OCI-M2 (cell line): ENCODE data around the gene ADGRL1.
"Not testable (repeated sequence)": the region's sequence is repeated elsewhere in the genome, so short reads cannot be mapped to it uniquely, and the experiment has no call there.

Experiments used
- DNase-seq: peaks from one replicate; lab custom pipeline; 2025; ENCODE audit not compliant: unreplicated experiment; lab: John Stamatoyannopoulos, UW

The ADGRL1 gene

DNA sequence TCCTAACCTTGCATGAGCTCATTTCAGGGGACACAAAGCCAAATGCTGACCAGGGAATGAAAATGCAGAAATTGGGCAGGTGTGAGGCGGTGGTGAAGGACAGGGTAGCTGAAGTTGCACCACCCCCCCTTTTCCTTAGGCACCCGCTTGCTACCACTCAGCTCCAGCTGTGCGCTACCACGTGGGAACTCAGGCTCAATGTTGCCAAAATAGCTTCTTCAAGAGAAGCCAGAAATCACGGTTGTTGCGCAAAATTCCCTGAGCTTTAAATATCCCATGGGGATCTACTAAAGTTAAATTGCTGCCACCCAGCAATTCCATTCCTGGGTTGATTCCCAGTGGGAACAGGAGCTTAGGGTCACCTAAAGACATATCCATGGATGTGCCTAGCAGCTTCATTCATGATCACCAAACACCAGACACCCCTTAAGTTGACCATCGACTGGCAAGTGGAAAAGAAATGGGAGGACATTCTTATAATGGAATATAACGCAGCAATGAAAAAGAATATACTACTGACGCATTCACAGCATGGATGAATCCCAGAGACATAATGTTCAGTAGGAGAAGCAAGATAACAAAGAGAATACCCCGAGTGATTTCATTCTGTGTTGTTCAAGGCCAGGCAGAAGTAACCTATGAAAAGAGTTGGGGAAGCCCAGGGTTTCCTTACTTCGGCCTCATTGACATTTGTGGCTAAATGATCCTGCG is 12.8 kb upstream of the ADGRL1 start:
- no peak for DNase-seq

DNA sequence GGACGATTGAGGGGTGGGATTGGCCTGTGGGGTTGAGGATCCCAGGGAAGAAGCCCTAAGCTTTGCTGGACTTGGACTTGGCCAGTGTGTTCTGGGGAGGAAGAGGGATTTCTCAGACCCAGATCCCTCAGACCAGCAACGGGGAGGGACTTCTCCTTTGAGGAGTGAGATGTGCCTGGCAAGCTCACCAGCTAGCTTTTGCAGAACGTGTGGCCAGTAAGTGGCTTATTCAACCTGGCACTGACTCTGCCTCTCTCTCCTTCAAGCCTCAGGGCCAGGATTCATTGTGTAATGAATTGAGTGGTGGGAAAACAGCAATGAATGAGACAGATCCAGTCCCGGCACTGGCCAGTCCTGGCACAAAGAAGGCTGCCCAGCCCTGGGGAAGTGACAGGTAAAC is 11.9 kb upstream of the ADGRL1 start:
- DNase-seq, result not testable (repeated sequence)

DNA sequence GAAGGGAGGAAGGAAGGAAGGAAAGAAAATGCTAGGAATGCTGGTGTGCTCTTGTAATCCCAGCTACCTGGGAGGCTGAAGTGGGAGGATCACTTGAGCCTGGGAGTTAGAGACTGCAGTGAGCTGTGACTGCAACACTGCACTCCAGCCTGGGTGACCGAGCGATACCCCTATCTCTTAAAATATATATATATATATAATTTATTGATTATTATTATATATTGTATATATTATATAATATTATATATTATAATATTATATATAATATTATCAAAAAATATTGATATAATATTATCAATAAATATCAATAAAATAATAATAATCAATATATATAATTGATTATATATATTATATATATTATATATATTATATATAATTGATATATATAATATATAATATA is 8.6 kb upstream of the ADGRL1 start:
- no peak for DNase-seq

DNA sequence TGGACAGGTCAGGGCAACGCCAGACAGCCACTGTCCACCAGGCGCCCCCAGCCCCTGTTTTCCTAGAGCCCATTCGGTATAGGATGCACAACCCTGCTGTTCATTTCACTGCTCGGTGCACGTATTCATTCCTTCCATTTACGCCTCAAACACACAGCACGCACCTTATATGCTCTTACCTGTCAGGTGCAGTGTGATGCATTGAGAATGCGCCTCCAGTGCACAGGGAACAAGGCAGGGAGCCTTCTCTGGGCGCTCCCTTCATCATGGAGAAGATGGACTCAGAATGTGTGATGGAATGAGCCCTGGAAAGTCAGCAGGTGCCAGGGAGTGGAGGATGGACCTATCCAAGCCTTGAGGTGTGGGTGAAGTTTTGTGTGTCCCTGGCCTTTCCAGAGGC is 4.2 kb upstream of the ADGRL1 start:
- DNase-seq, result not testable (repeated sequence)

DNA sequence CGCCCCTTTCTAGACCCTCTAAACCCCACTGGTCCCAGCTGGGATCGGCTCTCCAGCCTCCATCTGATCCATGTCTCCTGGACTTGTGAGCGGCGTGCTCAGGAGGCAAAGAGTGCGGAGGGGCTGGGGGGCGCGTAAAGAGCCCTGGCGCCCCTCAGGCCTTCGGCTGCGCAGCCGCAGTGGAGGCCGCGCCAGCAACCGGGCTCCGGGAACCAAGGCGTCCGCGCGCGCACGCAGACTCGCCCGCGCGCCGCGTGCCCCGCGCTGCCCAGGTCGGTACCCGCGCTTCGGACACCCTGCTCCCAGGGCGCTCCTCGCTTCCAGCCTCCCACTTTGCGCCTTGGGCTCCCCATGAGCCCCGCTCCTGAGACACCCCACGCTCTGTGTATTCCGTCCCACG is 3.4 kb upstream of the ADGRL1 start:
- not testable (repeated sequence) for DNase-seq

DNA sequence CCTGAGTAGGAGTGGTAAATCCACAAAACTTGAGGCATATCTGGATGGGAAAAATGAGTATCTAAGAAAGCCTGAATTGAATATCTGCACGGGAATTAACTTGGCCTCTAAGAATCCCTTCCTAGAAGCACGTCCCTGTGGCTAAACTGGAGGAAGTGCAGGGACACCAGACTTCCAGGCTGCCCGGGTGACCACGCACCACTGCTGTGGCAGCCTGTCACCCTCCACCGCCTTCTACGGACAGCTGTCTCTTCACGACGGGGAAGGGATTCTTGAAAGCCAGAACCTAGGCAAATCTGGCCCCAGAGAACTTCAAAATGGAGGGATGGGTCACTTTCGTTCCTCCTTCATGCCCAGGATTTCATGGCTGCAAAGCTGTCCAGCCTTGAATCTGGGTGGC is 2.5 kb upstream of the ADGRL1 start:
- DNase-seq, result not testable (repeated sequence)

DNA sequence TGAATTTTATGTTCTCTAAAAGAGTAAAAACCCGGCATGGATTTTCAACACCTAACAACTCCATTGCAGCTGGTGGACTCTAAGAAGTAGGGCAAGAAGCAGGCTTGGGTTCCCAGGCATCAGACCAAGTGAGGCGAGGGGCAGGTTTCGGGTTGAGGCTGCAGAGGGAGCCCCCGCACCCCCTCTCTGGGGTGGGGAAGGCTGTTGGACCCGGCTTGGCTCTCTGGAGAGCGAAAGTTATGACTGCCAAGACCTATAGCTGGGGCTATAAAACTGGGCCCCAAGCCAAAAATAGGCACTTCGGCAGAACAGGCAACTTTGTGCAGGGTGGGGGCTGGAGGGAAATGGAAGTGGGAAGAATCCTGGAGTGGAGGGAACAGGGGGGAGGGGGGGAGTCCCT is 1.8 kb upstream of the ADGRL1 start:
- DNase-seq, result not testable (repeated sequence)

DNA sequence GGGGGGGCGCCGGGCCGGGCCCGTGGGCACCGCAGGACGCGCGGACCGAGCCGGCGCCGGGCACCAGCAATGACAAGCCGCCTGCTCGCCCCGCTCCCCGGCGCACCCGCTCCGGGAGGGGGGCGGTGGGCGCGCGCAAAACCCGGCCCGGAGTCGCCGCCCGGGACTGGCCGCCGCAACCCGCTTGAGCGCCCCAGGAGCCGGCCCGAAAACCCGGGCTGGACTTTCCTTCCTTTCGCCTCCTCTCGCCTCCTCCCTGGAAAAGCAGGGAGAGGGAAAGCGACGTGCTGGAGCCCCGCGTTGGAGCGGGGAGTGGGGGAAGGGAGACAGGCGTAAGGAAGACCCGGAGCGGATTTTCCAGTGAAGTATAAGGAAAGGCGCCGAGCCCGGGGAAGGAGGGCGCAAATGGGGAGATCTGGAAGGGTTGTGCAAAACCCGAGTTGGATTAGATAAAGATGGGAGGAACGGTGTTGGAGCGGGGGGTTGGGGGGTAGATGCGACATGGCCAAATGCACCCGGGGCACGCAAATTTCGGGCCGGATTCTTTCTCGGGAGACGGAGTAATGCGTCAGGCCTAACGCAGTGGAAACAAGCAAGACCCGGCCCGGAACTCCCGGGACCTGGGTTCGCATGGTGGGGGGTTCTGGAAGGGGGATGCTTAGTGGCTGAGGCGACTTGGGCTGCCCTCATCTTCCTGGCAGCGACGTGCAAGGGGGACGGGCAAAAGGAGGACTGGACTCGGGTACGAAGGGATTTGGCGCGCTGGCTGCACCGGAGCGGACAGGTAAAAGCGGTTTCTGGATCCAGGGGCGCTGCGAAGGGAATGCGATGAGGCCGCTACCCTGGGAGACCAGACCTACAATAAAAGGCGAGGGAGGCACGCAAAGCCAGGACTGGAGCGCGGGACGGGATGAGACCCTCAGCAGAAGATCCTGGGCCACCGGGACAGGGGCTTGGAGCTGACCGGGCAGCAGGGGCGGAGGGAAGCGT is 1.1 kb upstream of the ADGRL1 start:
- peak; percentile 94 for DNase-seq

DNA sequence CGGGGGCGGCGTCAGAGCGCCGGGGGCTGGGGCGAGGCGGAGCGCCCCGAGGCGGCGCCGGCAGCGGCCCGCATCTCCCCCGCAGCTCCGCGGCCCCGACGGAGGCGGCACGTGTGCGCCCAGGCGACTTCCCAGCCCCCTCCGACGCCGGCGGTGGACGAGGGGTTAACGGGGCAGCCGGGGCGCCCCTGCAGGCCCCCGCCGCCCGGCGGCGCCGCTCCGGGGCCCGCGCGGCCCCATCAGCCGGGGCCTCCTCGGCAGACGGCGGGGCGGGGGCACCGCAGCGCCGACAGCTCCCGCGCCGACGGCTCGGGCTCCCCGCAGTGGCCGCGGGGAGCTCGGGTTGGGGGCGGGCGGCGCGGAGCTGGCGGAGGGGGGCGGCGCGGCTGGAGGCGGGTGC is 339 bp upstream of the ADGRL1 start:
- not testable (repeated sequence) for DNase-seq

DNA sequence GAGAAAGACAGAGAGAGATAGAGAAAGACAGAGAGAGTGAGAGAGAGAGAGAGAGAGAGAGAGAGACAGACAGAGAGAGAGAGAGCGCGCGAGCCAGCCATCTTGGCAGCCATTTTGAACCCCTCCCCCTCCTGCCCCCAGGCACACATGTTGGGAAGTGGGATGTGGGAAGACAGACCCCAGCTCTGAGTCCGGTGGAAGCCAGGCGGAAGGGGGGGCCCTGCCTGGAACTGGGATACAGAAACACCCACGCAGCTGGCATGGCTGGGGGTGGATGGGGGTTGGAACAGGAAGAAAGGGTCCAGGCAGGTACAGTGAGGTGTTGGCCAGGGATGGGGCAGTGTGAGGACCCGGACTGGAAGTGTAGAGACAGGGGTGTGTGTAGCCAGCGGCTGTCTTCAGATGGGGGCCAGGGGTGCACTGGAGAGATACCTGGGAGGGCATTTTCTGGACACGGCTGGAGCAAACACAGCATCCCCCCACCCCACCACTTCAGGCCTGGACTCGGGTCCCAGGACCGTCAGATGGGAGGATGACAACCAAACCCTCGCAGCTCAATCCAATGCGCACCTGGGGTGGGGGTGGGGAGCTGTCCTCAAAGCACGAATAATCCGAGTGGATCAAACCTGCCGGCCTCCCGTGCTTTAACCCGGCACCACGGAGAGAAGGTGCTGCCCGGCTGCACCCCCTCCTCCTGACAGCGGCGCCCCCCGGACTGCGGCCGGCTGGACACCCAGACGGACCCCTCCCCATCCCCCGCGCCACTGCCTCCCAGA is 1.1 kb downstream of the ADGRL1 start:
- not testable (repeated sequence) for DNase-seq

DNA sequence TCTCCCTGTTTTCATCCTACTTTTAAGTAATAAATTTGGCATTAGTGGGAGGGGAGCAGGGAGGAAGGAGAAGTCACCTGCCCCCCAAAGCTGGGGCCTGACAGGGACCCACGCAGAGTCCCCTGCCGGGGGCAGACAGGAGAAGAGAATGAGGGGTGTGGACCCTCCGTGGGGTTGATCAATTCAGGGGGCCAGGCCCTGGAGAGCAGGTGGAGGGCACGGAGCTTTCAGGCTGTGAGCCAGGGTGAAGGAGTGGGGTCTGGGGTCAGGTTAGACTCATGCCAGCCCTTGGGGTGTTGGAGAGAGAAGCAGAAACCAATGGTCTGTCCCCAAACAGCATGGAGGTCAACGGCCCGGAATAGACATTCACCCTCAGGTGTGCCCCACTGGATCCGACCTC is 1.8 kb downstream of the ADGRL1 start:
- not testable (repeated sequence) for DNase-seq

DNA sequence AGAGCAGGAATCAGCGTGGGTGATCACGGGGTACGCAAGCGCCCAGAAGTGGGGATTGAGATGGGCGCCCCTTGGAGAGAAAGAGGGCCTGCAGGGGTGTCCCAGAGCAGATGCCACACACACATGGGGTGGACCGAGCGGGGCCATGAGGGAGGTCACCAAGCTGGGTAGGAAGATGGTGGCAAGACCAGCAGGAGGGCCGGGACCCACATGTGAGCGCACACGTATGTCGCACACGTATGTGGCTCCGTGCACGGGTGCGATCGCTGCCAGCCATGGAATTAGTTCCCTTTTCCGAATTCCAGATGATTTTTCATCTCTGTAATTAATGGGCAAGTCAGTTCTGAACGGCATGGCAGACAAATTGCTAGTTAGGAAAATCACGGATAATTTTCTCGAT is 2.2 kb downstream of the ADGRL1 start:
- DNase-seq, result not testable (repeated sequence)

DNA sequence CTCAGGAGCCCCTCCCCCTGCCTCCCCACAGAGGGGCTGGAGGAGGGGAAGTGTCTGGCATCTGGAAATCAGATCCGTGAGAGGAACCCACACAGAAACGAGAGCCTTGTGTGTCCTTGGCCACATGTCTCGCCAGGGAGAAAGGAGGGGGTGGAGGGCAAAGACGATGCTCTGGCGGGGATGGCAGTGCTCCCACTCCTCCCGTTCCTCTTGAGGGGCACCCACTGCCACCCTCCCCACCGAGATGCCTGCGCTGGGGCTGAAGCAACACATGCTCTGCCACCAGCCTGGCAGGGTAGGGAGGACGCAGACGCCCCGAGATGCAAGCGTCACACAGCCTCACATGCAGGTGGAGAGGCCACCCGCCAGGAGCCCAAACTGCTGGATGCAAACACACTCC is 2.8 kb downstream of the ADGRL1 start:
- DNase-seq, result no peak

DNA sequence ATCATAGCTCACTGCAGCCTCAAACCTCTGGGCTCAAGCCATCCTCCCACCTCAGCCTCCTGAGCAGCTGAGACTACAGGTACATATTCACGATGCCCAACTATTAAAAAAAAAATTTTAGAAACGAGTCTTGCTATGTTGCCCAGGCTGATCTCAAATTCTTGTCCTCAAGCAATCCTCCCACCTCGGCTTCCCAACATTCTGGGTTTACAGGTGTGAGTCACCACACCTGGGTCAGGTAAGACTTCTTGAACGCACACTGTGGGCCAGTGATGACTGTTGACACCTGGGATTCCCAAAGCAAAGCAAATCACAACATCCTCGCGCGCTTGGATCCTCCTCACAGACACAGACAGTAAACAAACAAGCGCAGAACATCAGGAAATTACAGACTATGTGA is 4.5 kb downstream of the ADGRL1 start:
- not testable (repeated sequence) for DNase-seq

DNA sequence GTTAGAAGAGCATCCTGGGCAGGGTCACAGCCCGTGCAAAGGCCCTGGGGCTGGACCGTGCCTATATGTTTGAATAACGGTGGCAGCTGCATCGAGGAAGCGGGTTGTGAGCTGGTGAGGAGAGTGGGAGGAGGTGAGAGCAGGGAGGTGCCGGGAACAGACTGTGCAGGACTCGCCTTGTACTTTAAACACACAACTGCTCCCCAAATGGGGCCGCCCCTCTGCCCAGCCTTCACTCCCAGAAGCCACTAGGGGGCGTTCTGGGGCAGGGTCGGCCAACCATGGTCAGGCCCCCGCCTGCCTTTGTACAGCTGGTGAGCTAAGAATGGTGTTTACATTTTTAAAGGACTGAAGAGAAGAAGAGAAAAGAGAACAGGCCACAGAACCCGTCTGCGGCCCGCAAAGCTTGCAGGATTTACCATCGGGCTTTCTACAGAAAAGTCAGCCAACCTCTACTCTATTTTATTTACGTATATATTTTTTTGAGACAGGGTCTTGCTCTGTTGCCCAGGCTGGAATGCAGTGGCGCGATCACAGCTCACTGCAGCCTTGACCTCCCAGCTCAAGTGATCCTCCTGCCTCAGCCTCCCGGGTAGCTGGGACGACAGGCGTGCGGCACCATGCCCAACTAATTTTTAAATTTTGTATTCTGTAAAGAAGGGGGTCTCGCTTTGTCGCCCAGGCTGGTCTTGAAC is 5.7 kb downstream of the ADGRL1 start:
- not testable (repeated sequence) for DNase-seq

DNA sequence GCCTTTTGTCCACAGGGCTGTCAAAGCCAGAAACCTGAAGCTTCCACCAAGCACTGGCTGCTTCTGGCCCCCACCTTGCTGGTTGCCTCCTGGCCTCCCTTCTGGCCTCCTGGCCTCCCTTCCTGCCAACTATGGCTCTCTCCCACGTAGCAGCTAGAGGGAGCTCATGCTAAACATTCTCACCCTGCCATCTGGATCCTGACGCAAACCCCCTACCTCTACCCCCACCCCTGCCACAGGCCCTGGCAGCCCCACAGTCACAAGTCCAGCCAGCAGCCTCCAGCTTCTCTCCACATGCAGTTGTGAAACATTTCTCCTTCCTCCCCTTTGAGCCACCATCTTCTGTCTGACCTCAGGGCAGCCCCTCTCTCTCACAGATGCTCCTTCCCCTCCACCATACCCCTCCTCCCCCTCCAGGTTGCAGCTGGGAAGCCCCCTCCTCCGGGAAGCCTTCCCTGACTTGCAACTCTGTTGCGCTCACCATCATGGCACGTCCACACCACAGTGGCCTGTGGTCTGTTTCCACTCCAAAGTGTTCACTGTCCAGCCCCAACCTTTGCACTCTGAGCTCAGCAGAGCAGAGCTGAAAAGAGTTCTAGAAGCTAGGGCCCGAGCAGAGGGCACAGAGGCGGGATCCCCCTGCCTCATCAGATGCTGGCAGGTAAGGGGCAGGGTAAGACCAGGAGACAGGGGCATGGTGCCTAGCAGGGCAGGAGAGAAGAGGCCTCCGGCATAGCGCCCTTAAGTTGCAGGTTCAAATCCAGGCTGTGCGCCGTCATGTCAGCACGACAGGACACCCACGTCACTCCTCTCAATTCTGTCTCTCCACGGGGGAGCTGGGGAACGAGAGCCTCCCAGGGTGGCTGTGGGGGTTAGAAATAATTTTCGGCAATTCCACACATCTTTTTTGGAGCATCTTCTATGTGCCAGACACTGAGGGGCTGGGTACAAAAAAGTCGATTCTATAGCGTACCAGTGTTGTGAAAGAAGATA is 7.3 kb downstream of the ADGRL1 start:
- DNase-seq, result no peak

DNA sequence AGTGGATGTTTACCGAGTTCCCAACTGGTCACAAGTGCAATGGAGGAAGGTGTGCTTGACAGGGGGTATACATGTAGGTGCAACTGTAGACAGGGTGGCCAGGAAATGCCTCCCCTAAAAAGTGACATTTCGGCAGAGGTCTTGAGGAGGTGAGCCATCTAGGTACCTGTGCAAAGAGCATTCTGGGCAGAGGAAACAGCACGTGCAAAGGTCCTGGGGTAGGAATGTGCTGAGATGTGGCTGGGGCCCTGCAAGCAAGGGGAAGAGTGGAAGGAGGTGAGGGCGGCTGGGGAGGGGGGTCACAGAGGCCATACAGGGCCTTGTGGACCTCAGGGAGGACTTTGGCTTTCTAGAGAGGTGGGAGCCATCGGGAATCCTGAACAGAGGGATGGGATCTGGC is 8.1 kb downstream of the ADGRL1 start:
- DNase-seq, result no peak

DNA sequence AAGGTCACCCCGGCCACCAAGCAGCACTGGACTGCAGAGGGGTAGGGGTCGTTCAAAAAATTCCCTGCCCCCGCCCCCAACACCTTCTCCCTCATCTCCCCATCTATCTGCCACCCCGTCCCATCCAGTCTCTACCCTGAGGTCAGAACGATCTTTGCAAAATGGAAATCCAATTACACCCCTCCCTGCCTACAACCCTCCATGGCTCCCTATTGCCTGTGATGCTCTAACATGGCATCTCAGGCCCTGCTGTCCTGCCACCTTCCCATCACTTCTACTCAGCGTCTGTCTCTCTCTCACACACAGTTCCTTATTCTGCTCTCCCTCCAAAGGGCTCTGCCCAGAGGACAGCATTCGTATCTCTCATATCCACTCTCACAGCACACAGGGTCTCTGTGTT is 8.7 kb downstream of the ADGRL1 start:
- DNase-seq, result not testable (repeated sequence)

DNA sequence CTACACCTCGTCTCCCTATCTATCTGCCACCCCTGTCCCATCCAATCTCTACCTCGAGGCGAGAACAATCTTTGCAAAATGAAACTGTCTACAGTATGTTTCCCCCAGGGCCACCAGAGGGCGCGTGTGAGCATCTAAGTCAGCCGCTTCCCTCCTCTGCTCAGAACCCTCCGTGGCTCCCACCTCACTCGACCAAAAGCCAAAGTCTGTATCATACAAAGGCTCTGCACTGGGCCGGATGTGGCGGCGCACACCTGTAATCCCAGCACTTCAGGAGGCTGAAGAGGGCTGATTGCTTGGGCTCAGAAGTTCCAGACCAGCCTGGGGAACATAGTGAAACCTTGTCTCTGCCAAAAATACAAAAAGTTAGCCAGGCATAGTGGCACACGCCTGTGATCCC is 9.9 kb downstream of the ADGRL1 start:
- DNase-seq, result peak; percentile 10
